ENCODE measurements around the gene CAPN5. TPM values are rescaled to one million over a fixed set of nuclear protein-coding genes. Genes with fewer than 3 reads are reported as not detected.
"Not testable (repeated sequence)": the region's sequence is repeated elsewhere in the genome, so short reads cannot be mapped to it uniquely, and the experiment has no call there.

The CAPN5 gene
- total RNA-seq, 1 donor from 2014 or later, result 30.4 TPM

DNA sequence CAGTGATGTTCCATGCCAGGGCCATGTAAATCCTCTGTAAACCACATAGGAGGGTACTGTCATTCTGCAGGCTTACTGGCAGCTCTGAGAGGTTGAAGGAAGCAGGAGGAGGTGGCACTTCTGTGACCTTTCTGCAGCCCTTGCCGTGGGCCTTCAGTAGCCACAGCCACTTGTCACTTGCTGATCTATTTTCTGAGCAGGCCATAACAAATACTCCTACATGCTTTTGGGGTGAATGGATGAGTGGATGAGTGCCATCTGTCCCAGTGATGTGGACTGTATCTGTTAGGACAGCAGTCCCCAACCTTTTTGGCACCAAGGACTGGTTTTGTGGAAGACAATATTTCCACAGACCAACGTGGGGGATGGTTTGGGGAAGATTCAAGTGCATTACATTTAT is 22.4 kb upstream of the CAPN5 start:
- no peak for ATAC-seq

- no peak for ATAC-seq
These were observed 21.9 kb upstream of the CAPN5 start for GRCh38 chr11:77044886-77045285.

DNA sequence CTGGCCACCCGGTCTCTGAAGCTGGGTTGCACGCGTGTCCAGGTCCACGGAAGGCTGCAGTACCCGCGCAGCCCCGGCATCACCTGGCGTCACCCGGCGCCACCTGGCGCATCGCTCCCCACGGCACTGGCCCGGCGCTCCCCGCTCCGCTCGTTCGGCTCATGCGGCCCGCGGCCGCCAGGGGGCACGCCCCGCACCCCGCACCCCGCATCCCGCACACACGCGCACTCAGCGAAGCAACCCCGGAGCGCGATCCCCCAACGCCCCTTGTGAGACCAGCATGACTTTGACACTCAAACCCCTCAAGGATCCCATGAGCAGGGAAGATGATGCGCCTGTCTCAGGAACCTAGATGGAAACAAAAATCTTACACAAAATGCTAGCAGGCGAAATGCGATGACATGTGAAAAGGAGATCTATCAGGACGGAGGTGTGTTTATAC is 20.7 kb upstream of the CAPN5 start:
- ATAC-seq, result peak; percentile 83

GRCh38 chr11:77047007-77047927 is 19.5 kb upstream of the CAPN5 start:
- ATAC-seq, result peak; percentile 80

GRCh38 chr11:77047928-77048446 is 18.8 kb upstream of the CAPN5 start:
- ATAC-seq, result not testable (repeated sequence)

- ATAC-seq, result no peak
These were observed 17.7 kb upstream of the CAPN5 start for GRCh38 chr11:77049026-77049425.

DNA sequence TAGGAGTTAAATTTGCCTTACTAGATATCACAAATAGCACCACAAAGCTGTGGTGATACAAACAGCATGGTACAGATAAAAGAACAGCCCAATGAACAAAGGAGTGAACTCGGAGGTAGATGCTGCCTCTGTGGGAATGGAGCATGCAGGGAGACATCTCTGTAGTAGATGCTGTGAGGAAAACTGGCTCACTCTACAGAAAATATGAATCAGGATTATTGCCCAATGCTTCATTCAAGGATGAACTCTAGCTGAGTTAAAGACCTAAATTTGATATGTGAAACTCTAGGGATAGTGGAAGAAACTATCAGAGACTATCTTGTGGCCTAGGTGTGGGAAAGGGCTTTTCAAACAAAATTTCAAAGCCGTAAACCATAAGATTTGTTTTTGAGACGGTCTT is 15.3 kb upstream of the CAPN5 start:
- no peak for ATAC-seq

GRCh38 chr11:77052518-77052917 is 14.3 kb upstream of the CAPN5 start:
- ATAC-seq, result no peak

- no peak for ATAC-seq
These were observed 13.4 kb upstream of the CAPN5 start for GRCh38 chr11:77053217-77054015.

GRCh38 chr11:77054084-77054483 is 12.7 kb upstream of the CAPN5 start:
- no peak for ATAC-seq

- no peak for ATAC-seq
These were observed 11.6 kb upstream of the CAPN5 start for GRCh38 chr11:77055101-77055561.

DNA sequence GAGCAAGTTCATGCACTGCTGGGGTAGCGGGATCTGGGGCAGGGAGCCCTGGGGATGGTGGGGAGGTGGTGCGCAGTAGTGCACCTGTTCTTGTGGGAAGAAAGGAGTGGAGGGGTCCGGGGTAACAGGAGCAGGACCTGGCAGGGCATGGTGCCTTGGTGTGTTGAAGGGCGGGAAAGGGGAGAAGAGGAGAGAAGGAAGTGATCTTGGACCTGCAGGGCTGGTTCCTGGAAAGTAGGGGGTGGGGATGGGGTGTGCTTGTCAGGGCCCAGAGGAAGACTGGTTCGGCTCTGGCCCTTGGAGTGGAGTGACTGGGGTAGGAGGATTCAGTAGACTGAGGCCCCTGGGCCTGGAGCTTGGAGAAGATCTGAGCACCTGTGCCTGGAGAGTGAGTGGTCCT is 10.9 kb upstream of the CAPN5 start:
- ATAC-seq, result no peak

GRCh38 chr11:77056814-77057402 is 9.9 kb upstream of the CAPN5 start:
- ATAC-seq, result no peak

- no peak for ATAC-seq
These were observed 8.8 kb upstream of the CAPN5 start for GRCh38 chr11:77057938-77058474.

DNA sequence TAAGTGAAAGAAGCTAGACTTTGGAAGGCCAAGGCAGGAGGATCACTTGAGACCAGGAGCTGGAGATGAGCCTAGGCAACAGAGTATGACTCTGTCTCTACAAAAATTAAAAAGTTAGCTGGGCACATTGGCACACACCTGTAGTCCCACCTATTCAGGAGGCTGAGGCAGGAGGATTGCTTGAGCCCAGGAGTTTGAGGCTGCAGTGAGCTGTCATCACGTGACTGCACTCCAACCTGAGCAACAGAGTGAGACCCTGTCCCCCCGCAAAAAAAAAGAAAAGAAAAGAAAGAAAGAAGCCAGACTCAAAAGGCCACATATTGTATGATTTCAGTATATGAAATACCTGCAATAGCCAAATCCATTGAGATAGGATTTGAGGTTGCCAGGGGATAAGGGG is 7.9 kb upstream of the CAPN5 start:
- no peak for ATAC-seq

GRCh38 chr11:77059806-77060205 is 7.0 kb upstream of the CAPN5 start:
- no peak for ATAC-seq

GRCh38 chr11:77060234-77060633 is 6.5 kb upstream of the CAPN5 start:
- no peak for ATAC-seq

DNA sequence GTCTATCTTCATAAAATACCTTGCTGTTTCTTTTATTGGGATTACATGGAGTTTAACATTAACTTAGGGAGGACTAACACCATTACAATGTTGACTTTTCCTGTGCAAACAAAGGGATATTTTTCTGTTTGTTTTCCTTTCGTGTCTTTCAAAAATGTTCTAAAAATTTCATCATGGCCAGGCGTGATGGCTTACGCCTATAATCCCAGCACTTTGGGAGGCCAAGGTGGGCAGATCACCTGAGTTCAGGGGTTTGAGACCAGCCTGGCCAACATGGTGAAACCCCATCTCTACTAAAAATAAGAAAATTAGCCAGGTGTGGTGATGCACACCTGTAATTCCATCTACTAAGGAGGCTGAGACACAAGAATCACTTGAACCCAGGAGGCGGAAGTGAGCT is 5.5 kb upstream of the CAPN5 start:
- not testable (repeated sequence) for ATAC-seq

GRCh38 chr11:77062924-77063323 is 3.8 kb upstream of the CAPN5 start:
- no peak for ATAC-seq

GRCh38 chr11:77063407-77063806 is 3.4 kb upstream of the CAPN5 start:
- ATAC-seq, result no peak

DNA sequence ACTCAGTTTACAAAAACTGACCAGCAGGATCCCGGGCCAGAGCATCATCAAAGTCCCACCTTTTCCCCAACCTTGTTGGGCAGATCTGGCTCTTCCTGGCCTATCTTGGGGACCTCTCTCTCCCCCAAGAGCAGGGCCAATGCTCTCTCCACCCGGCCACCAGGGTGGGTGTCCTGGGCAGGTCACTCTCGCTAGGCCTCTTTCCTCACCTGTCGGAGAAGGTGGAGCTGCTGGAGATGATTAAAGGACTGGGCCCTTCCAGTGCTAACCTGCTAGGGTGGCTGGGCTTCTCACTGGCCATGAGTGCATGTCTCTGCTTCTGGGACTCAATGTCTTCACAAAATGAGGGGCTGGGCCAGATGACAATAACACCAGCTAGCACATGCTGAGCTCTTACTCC is 2.9 kb upstream of the CAPN5 start:
- ATAC-seq, result no peak

DNA sequence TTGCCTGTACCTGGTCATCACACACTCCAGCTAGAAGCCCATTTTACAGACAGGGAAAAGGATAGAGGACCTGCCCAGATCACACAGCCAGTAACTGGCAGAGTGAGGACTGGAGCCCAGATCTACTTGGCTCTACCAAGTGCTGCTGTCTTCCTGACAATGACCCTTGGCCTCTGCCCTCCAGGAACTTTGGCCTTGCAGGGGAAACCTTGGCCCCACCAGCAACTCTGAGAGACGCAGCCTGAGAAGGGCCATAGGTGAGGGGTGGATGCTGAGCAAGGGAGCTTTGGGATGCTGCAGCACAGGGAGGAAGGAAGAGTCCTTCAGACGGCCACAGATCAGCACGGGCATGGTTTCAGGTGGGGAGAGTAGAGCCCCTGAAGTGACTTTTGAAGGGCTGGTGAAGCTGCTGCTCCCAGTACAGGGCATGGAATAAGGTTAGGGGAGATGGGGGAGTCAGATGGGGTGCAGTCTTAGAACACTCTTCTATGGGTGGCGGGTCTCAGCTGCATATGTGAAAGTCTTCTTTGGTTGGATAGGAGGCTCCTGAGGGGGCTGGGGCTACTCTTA is 2.0 kb upstream of the CAPN5 start:
- no peak for ATAC-seq
